GM10847 (cell line): ENCODE data around the gene HK1.

Source experiments
- POLR2A ChIP-seq: IDR thresholded peaks from 2 replicates; pipeline ENCODE4 v1.6.1; 2011; ENCODE audit not compliant: insufficient read length; ENCODE audit errors: extremely low read depth

Gene HK1

DNA sequence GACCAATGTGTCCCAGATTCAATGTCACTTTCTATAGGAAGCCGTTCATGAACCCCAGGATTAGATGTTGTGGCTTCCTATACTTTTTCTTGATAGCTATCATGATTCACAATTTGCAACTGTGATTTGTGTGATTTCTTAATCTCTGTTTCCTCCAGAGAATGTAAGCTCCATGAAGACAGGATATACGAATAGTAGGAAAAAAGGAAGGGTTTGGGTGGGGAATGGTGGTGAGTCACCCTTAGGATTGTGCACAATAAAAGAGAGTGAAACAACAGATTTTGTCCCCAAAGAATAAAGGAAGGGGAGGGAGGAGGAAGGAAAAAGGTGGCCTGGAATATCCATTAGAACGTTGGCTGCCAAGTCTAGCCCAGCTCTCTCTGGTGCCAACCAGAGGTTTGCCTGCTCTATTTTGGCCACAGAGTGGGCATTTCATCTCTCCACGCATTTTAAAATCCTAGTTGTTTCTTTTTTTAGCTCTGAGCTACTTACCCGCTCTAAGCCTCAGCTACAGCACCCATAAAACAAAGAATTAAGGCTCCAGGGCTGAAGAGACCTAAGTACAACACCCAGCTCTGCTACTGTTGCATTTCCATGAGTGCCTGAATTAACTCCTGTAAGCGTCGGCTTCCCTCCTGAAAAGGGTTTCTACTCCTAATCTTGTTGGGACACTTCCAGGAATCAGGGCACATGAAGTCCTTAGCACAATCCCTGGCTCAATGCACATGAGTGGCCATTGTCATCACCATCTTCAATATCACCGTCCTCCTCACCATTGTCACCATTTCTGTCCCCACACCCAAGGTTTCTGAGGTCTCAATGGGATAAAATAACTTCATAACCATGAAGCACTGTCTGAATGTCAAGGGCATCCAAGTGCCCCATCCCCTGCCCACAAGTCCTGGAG lies 3.5 kb downstream of the HK1 start:
- no peak for TF ChIP-seq POLR2A

DNA sequence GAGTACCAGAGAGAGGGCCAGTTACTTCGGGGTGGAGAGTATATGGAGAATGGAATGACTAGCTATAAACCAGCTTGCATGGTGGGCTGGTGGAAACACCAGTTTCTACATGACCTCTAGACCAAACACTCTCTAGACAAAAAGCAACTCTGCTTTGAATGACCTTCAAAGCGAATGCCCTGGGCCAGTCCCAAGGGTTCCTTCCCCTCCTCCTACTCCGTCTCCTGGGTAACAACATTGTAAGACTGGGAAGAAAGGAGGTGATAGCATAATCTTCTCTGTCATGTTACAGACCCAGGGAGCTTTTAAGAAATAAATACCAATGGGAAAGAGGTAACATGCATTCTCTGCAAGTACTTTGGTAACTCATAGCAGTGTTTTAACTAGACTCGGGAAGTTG lies 7.4 kb downstream of the HK1 start:
- no peak for TF ChIP-seq POLR2A

DNA sequence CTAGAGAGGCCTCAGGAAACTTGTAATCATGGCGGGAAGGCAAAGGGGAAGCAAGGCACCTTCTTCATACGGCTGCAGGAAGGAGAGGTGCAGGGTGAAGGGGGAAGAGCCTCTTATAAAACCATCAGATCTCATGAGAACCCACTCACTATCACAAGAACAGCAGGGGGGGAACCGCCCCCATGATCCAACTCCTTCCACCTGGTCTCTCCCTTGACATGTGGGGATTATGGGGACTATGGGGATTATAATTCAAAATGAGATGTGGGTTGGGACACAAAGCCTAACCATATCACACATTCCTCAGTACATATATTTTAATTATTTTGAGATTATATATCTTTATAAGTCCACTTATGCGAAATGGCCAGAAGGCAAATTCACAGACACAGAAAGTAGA lies 8.9 kb downstream of the HK1 start:
- no peak for TF ChIP-seq POLR2A

DNA sequence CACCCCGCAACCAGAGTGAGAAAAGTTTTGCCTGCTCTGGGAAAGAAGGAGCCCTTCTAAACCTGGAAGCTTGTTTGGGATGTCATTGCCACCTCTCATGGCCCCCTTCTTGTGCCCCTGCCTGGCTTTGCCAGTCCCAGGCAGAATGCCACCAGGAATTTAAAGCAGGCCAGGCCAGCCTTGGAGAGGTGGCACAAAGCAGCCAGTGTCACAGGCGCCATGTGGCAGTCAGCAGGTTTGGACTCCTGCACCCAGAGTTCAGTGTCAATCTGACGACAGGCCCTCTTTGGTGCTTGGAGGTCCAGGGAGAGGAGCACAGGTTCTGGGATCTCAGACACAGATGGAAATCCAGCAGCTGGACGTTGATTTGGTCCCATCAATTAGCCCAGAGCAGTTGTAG lies 12.7 kb downstream of the HK1 start:
- TF ChIP-seq POLR2A = no peak

DNA sequence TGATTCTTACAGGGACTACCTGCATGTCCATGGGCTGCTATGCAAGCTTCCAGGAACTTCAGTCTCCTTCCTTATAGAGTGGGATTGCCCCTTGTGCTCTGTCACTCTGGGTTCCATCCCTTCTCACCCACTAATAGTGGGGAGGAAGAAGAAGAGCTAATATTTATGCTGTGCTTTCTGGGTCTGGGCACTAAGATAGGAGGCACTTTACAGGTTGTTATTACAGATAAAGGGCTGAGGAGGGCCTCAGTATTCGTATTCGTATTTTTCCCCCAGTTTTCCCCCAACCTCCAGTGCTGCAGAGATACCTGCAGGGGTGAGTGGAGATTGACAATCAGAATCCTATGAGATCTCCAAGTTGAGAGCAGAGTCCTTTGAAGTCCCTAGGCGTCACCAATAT lies 14.2 kb downstream of the HK1 start:
- TF ChIP-seq POLR2A = no peak

DNA sequence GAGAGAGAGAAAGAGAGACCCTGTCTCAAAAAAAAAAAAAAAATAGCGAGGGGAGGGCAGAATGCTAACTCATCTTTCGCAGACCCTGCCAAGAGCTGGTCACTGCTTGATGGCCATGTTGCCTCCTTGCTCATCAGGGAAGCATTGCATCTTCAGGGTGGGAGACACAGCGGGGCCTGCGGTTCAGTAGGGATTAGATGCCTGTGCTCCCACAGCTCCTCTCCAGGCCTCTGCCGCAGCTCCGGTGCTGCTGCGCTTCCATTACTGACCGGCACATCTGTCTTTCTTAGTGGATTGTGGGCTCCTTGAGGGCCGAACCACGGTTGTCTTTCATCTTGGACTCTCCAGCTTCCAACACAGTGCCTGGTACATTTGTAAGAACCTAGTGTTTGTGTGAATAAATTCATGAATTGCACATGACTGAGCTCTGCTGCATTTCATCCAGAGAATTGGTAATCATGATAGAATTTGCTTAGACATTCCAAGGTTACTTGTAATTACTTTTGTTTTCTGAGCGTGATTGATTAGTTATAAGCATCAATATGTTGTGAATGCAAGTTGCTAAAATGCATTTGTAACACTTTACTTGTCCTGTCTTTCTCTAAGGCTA lies 16.8 kb downstream of the HK1 start:
- no peak for TF ChIP-seq POLR2A

DNA sequence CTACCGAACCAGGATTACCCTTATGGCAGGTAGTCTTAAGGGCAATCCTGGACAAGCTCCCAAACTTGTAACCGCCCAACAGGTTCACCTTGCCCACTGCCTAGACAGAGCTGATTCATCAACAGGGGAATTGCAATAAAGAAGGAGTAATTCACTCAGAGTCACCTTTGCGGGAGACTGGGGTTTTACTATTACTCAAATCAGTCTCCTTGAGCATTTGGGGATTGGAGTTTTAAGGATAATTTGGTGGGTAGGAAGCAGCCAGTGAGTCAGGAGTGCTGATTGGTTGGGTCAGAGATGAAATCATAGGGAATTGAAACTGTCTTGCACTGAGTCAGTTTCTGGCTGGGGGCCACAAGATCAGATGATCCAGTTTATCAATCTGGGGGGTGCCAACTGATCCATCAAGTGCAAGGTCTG lies 25.3 kb downstream of the HK1 start:
- no peak for TF ChIP-seq POLR2A

DNA sequence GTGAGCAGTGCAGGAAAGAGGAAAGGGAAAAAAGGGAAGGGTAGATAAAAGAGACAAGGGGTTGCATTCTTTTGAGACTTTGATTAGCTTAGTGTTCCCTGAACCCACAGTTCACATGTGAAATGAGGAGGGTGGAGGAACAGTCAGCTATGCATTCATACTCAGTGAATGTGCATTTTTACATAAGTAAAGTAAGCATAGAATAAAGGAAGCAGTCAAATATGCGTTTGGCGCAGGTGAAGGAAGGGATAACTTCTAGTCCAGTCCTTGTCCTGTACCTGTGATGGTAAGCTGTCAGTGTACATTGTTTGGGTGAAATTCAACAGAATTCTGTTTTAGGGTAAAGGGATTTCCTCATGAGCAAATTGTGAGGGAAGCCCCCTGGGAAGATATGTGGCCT lies 28.1 kb downstream of the HK1 start:
- TF ChIP-seq POLR2A = no peak

DNA sequence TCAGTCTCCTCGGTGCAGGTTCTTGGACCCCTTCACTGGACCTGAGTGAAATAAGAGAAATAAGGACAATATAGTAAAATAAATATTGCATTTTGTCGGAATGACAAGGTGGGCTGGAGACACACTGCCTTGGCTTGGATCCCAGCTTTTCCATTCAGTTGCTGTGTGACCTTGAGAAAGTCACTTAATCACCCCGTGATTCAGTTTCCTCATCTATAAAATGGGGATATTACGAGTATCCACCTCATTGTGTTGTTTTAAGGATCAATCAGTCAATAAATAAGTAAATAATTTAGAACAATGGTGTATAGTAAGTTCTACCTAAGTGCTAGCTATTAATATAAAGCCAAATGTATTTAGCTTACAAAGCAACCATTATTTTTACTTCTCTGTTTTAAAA lies 29.1 kb downstream of the HK1 start:
- TF ChIP-seq POLR2A = no peak

DNA sequence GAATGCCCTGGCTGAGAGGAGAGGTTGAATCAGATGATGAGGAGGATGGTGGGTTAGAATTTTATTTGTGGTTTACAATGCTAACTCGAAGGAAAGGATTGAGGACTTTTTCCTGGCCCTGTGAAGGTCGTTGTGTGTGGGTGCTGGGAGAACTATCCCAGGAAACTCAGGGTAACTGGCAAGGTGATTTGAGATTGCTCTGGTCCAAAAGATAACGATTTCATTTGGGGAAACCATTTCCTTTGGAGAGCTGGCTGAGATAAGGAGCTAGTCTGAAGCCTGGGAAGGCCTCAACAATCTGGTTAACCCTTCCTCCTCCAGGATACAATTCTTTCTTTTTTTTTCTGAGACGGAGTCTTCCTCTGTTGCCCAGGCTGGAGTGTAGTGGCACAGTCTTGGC lies 33.0 kb downstream of the HK1 start:
- TF ChIP-seq POLR2A = no peak

DNA sequence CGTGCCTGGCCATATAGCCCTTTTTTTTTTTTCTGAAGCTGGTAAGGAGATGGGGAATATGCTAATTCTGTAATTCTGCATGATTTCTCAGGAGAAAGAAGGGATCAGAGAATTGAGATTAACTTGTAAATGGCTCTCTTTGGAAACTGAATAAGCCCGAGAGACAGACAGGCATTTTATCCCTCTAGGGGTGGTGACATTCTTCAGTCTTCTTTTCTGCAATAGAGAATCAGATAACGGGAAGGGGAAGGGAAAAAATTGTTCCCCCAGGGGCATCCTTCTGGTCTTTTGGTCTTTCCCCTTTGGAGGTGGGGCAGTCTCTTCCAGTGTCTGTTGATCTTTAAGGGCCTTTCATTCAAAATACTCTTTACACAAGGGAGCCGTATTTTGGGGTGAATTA lies 34.2 kb downstream of the HK1 start:
- TF ChIP-seq POLR2A = no peak

DNA sequence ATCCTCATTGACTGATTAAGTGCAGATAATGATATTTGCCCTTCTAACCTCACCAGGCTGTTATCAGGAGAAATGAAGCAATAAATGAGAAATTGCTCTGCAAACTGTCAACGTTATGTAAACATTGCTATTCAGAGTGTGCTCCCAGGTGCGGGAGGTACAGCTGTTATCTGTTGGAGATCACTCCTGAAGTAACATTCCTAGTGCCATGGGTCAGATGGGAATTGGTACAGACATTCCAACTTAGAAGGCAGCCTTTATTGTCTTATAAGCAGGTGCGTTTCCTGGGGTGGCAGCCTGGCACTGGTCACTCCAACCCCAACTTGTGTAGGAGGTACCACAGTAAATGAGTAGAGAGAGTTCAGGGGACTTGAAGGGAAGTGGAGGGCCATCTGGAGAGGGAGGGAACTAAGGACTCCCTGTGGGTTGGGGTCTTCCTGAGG lies 36.8 kb downstream of the HK1 start:
- TF ChIP-seq POLR2A = no peak

DNA sequence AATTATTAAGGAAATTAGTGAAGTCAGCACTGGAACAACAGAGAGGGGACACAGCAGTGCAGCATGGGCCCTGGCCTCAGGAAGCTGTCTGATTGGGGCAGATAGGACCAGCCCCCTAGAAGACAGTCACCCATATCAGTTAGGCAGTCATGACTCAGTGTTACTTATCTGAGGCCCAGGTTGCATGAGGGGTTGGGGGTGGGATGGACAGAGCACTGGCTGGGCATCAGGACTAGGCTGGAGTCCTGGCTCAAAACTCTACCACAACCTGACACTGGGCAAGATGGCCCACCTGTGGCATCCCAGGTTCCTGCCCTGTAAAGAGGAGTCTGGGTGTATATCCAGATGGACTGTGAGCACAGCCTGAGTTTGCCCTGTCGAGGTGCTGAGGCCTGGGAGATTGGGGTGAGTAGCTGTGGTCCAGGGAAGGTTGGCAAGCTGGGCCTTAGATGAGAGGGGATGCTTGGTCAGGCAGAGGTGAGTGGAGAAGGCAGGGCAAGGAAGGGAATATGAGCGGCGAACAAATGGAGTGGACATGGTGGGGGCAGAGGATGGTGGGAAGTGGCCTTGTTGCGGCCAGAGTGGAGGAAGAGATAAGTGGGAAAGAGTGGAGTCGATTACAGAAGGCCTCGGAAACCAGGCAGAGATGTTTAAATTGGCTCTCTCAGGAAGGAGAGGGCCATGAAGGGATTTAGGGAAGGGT lies 37.5 kb downstream of the HK1 start:
- no peak for TF ChIP-seq POLR2A

DNA sequence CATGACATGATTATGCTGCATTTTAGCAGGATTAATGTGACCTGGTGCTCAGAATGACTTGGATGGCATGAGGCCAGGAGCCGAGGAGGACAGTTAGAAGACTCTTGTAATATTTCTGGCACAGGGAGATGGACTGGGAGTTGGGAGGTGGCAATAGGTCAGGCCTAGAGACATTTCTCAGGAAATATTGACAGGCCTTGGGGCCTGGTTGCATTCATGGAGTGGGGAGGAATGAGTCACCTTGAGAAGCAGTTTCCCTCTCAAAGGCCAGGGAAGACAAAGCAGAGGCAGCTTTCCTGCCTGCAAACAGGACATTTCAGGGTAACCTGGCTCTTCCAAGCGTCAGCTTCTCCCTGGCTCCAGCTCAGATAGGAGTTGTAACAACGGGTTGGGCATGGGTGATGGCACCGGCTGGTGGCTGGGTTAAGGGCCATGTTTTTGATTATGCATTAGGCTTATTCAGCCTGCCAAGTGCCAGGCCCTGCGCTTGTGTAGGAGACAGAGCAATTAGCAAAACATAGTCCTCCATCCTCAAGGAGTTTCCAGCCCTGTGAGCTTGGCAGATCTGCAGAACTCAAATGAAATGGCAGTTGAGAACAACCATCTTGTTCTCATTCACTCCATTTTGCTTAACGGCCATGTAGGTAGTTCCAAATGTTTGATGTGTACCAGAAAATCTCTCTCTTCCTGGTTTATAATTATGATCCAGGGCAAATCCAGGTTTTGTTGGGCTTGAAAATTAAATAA lies 38.2 kb downstream of the HK1 start:
- no peak for TF ChIP-seq POLR2A

DNA sequence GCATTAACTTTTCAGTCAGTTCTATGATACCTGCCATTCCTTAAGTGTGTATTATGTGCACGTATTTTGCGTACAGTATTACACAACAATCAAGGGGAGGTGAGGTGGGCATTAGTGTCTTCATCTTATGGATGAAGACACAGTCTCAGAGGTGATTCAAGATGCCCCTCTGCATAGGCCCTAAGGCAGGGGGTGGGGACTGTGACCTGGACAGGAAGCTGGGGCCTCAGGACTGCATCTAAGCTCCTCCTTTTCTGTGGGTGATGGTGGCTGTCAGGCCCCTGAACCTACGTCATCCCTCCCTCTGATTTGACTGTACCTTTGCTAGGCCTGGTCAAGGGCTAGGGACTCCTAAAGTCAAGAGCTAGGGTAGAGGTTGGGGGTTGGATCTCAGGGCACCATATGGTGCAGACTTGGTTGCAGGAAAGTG lies 38.9 kb downstream of the HK1 start:
- TF ChIP-seq POLR2A = no peak
